OCI-LY1 (cell line): ENCODE results near the gene HYCC2.
A peak's percentile ranks its signal among the peaks of the same experiment; 100 is the strongest.

Source experiments
- H2AFZ ChIP-seq: fragments of 200-600 bp; sonication (generic), shearing (Covaris generic); 2 replicates; pipeline ENCODE4 v1.6.0; 2014; ENCODE audit warnings: antibody characterized with exemption, mild to moderate bottlenecking, low read length
- H3F3A ChIP-seq: fragments of 200-600 bp; sonication (generic), shearing (Covaris generic); 2 replicates; pipeline ENCODE4 v1.6.0; 2014; ENCODE audit warnings: mild to moderate bottlenecking, antibody characterized with exemption, low read length, moderate library complexity; ENCODE audit not compliant: insufficient read depth
- H3K27ac ChIP-seq: fragments of 200-600 bp; sonication (generic); 2 replicates; pipeline ENCODE4 v1.5.1; 2014; ENCODE audit warnings: low read length, mixed run types, mild to moderate bottlenecking, low read depth; ENCODE audit not compliant: poor library complexity, severe bottlenecking
- H3K27me3 ChIP-seq: fragments of 200-600 bp; sonication (generic); 2 replicates; pipeline ENCODE4 v1.6.0; 2014; ENCODE audit warnings: antibody characterized with exemption, mild to moderate bottlenecking, low read length, moderate library complexity; ENCODE audit not compliant: insufficient read depth
- H3K36me3 ChIP-seq: fragments of 200-600 bp; sonication (generic); 2 replicates; pipeline ENCODE4 v1.6.1; 2014; ENCODE audit warnings: mild to moderate bottlenecking, antibody characterized with exemption, low read length, moderate library complexity, mixed read lengths; ENCODE audit not compliant: insufficient read depth
- H3K4me1 ChIP-seq: fragments of 200-600 bp; sonication (generic); 2 replicates; pipeline ENCODE4 v1.5.1; 2014; ENCODE audit warnings: mild to moderate bottlenecking, low read length, moderate library complexity; ENCODE audit not compliant: insufficient read depth, severe bottlenecking
- H3K4me2 ChIP-seq: fragments of 200-600 bp; sonication (generic), shearing (Covaris generic); 2 replicates; pipeline ENCODE4 v1.6.1; 2014; ENCODE audit warnings: low read length
- H3K4me3 ChIP-seq: fragments of 200-600 bp; sonication (generic); 2 replicates; pipeline ENCODE4 v1.5.1; 2014; ENCODE audit warnings: low read length, low read depth, mild to moderate bottlenecking, mixed read lengths; ENCODE audit not compliant: poor library complexity, severe bottlenecking
- H3K79me2 ChIP-seq: fragments of 200-600 bp; shearing (Covaris generic); 2 replicates; pipeline ENCODE4 v1.6.1; 2016; ENCODE audit warnings: mixed run types, low read length, mixed read lengths; ENCODE audit not compliant: insufficient read depth
- H3K9ac ChIP-seq: fragments of 200-600 bp; sonication (generic), shearing (Covaris generic); 2 replicates; pipeline ENCODE4 v1.6.1; 2014; ENCODE audit warnings: mild to moderate bottlenecking, low read length, mixed read lengths
- H3K9me2 ChIP-seq: fragments of 200-600 bp; sonication (generic), shearing (Covaris generic); 2 replicates; pipeline ENCODE4 v1.6.1; 2014; ENCODE audit warnings: low read depth, mild to moderate bottlenecking, low read length, mixed read lengths
- H3K9me3 ChIP-seq: fragments of 200-600 bp; shearing (Covaris generic); 2 replicates; pipeline ENCODE4 v1.6.1; 2014; ENCODE audit warnings: low read length, mixed read lengths
- H4K20me1 ChIP-seq: fragments of 200-600 bp; sonication (generic), shearing (Covaris generic); 2 replicates; pipeline ENCODE4 v1.6.0; 2016; ENCODE audit warnings: mild to moderate bottlenecking, low read length; ENCODE audit not compliant: insufficient read depth
- CTCF ChIP-seq: fragments of 200-600 bp; sonication (generic), shearing (Covaris generic); IDR thresholded peaks from 2 replicates; pipeline ENCODE4 v1.5.1; 2017; ENCODE audit warnings: mild to moderate bottlenecking, antibody characterized with exemption, low read length, moderate library complexity, mixed read lengths
- EZH2 ChIP-seq: fragments of 200-600 bp; sonication (generic), shearing (Covaris generic); IDR thresholded peaks from 2 replicates; pipeline ENCODE4 v1.8.0; 2017; ENCODE audit warnings: borderline replicate concordance, mixed run types, mild to moderate bottlenecking, antibody characterized with exemption, low read length, moderate library complexity, mixed read lengths

Gene HYCC2

GRCh38 chr2:201084863-201085262, 13.4 kb upstream of the HYCC2 start:
- TF ChIP-seq EZH2, result no peak
- TF ChIP-seq CTCF, result no peak
- Histone ChIP-seq H3K4me3 (no peak overlapping the region), H3K4me1 (no peaks in the 10 kb centered on the region), H3K27me3 (no peaks in the 10 kb centered on the region), H3K27ac (no peak overlapping the region), H3K4me2 (no peak overlapping the region), H3K9me3 (no peaks in the 10 kb centered on the region), H3K9ac (no peak overlapping the region), H3K36me3 (peaks cover 60% of the 10 kb centered on the region), H2AFZ (no peak overlapping the region), H3F3A (no peaks in the 10 kb centered on the region), H3K79me2 (no peaks in the 10 kb centered on the region), H4K20me1 (no peaks in the 10 kb centered on the region), H3K9me2 (no peaks in the 10 kb centered on the region)

GRCh38 chr2:201074996-201075395, 3.5 kb upstream of the HYCC2 start:
- Histone ChIP-seq H3K9me2 (no peaks in the 10 kb centered on the region), H3F3A (no peaks in the 10 kb centered on the region), H3K27me3 (no peaks in the 10 kb centered on the region), H4K20me1 (no peaks in the 10 kb centered on the region), H3K9ac (no peak overlapping the region), H3K4me1 (peaks cover 24% of the 10 kb centered on the region), H3K4me3 (no peak overlapping the region), H3K36me3 (peaks cover 13% of the 10 kb centered on the region), H2AFZ (no peak overlapping the region), H3K4me2 (no peak overlapping the region), H3K9me3 (no peaks in the 10 kb centered on the region), H3K79me2 (peaks cover 55% of the 10 kb centered on the region), H3K27ac (no peak overlapping the region)
- no peak for TF ChIP-seq EZH2
- TF ChIP-seq CTCF, result no peak

- H3K36me3 ChIP-seq, result no peaks in the 10 kb centered on the region
- H3K79me2 ChIP-seq, result peaks cover 73% of the 10 kb centered on the region
- H3K9me2 ChIP-seq, result no peaks in the 10 kb centered on the region
- no peaks in the 10 kb centered on the region for H3K9me3 ChIP-seq
- no peak overlapping the region for H3K27ac ChIP-seq
- peak overlapping the region; percentile 90 for H3K4me3 ChIP-seq
- no peak overlapping the region for H3K9ac ChIP-seq
- no peaks in the 10 kb centered on the region for H3K27me3 ChIP-seq
- no peaks in the 10 kb centered on the region for H3F3A ChIP-seq
- peak overlapping the region; percentile 89 for H3K4me2 ChIP-seq
- H4K20me1 ChIP-seq, result no peaks in the 10 kb centered on the region
- no peak for TF ChIP-seq CTCF
- TF ChIP-seq EZH2, result no peak
- peaks cover 44% of the 10 kb centered on the region for H3K4me1 ChIP-seq
- no peak overlapping the region for H2AFZ ChIP-seq
Measured at GRCh38 chr2:201073071-201073470, 1.6 kb upstream of the HYCC2 start.
